GOT3 (cell line): ENCODE measurements around the gene KLHL2.
A peak's percentile ranks its signal among the peaks of the same experiment; 100 is the strongest.

Experiments used
- DNase-seq: peaks from one replicate; lab custom pipeline; 2025; ENCODE audit warnings: mixed read lengths; lab: John Stamatoyannopoulos, UW

Gene KLHL2

GRCh38 chr4:165289423-165289785 lies 82.0 kb downstream of the KLHL2 start:
- DNase-seq: no peak

GRCh38 chr4:165293061-165293460 lies 85.7 kb downstream of the KLHL2 start:
- DNase-seq: no peak

GRCh38 chr4:165293927-165294649 lies 86.7 kb downstream of the KLHL2 start:
- no peak for DNase-seq

- DNase-seq: no peak
Measured at GRCh38 chr4:165294907-165295306, 87.5 kb downstream of the KLHL2 start.

GRCh38 chr4:165297626-165298025 lies 90.3 kb downstream of the KLHL2 start:
- no peak for DNase-seq

GRCh38 chr4:165299399-165300060 lies 92.2 kb downstream of the KLHL2 start:
- no peak for DNase-seq

- DNase-seq: no peak
Measured at GRCh38 chr4:165301833-165302232, 94.5 kb downstream of the KLHL2 start.

- DNase-seq: no peak
Measured at GRCh38 chr4:165302658-165303057, 95.3 kb downstream of the KLHL2 start.

GRCh38 chr4:165308166-165308565 lies 100.8 kb downstream of the KLHL2 start:
- no peak for DNase-seq

GRCh38 chr4:165308606-165309005 lies 101.2 kb downstream of the KLHL2 start:
- DNase-seq: no peak

- no peak for DNase-seq
Measured at GRCh38 chr4:165309456-165309855, 102.1 kb downstream of the KLHL2 start.

- no peak for DNase-seq
Measured at GRCh38 chr4:165312506-165312905, 105.1 kb downstream of the KLHL2 start.

GRCh38 chr4:165319030-165319429 lies 111.7 kb downstream of the KLHL2 start:
- DNase-seq: no peak

- no peak for DNase-seq
Measured at GRCh38 chr4:165319509-165319908, 112.1 kb downstream of the KLHL2 start.

GRCh38 chr4:165324236-165324917 lies 117.0 kb downstream of the KLHL2 start:
- no peak for DNase-seq

- DNase-seq: no peak
Measured at GRCh38 chr4:165324918-165325304, 117.5 kb downstream of the KLHL2 start.

- DNase-seq: peak; percentile 2
Measured at GRCh38 chr4:165325732-165326512, 118.6 kb downstream of the KLHL2 start.

GRCh38 chr4:165326831-165327210 lies 119.5 kb downstream of the KLHL2 start:
- DNase-seq: no peak

GRCh38 chr4:165327211-165328100 lies 120.1 kb downstream of the KLHL2 start, which contains the start of gene MSMO1:
Gene MSMO1, plus strand, starts transcription at chr4:165327669. Its CDS starts 5,702 bp downstream, at chr4:165333371.
- peak; percentile 89 for DNase-seq

GRCh38 chr4:165328101-165328425 lies 120.7 kb downstream of the KLHL2 start:
- DNase-seq: no peak

- DNase-seq: no peak
Measured at GRCh38 chr4:165328708-165329107, 121.3 kb downstream of the KLHL2 start.
